WTC11 (cell line): Measurements from ENCODE around the gene TBX3. TPM values are rescaled to one million over a fixed set of nuclear protein-coding genes. Genes with fewer than 3 reads are reported as not detected.
A peak's percentile ranks its signal among the peaks of the same experiment; 100 is the strongest.

Source experiments
- AFF4 ChIP-seq: sonication (generic); formaldehyde crosslinking; IDR thresholded peaks from 2 replicates; pipeline ENCODE4 v1.8.1; 2023; ENCODE audit warnings: mild to moderate bottlenecking, missing genetic modification reagents, borderline replicate concordance
- ELF4 ChIP-seq: sonication (generic); formaldehyde crosslinking; IDR thresholded peaks from 2 replicates; pipeline ENCODE4 v1.8.1; 2022; ENCODE audit warnings: low read depth, mild to moderate bottlenecking, moderate library complexity, missing genetic modification reagents
- FOXJ3 ChIP-seq: sonication (generic); formaldehyde crosslinking; IDR thresholded peaks from 2 replicates; pipeline ENCODE4 v1.9.0; 2021; ENCODE audit warnings: missing genetic modification reagents, mild to moderate bottlenecking, borderline replicate concordance
- MXD4 ChIP-seq: fragments of 250-450 bp; sonication (Bioruptor Pico); IDR thresholded peaks from 2 replicates; pipeline ENCODE4 v1.8.0; 2021; ENCODE audit warnings: mild to moderate bottlenecking, moderate library complexity, borderline replicate concordance
- MYBL2 ChIP-seq: sonication (generic); formaldehyde crosslinking; IDR thresholded peaks from 2 replicates; pipeline ENCODE4 v1.8.1; 2023; ENCODE audit warnings: mild to moderate bottlenecking, moderate library complexity, missing genetic modification reagents
- NR3C1 ChIP-seq: sonication (generic); formaldehyde crosslinking; conservative IDR thresholded peaks from 2 replicates; pipeline ENCODE4 v1.8.1; 2023; ENCODE audit warnings: low read depth, mild to moderate bottlenecking, missing genetic modification reagents
- RORB ChIP-seq: fragments of 250-450 bp; sonication (Bioruptor Pico); IDR thresholded peaks from 2 replicates; pipeline ENCODE4 v1.9.0; 2021; ENCODE audit warnings: mild to moderate bottlenecking
- SOX15 ChIP-seq: fragments of 250-450 bp; sonication (Bioruptor Pico); IDR thresholded peaks from 2 replicates; pipeline ENCODE4 v1.9.0; 2021; ENCODE audit warnings: mild to moderate bottlenecking
- STAT6 ChIP-seq: sonication (generic); formaldehyde crosslinking; conservative IDR thresholded peaks from 2 replicates; pipeline ENCODE4 v1.8.1; 2023; ENCODE audit warnings: mild to moderate bottlenecking, low read depth, missing genetic modification reagents, moderate library complexity
- TEAD1 ChIP-seq: sonication (generic); formaldehyde crosslinking; IDR thresholded peaks from 2 replicates; pipeline ENCODE4 v1.8.0; 2022; ENCODE audit warnings: mild to moderate bottlenecking, missing genetic modification reagents
- TP53 ChIP-seq: sonication (generic); formaldehyde crosslinking; IDR thresholded peaks from 2 replicates; pipeline ENCODE4 v1.8.1; 2023; ENCODE audit warnings: mild to moderate bottlenecking, missing genetic modification reagents
- ZNF138 ChIP-seq: sonication (generic); formaldehyde crosslinking; conservative IDR thresholded peaks from 2 replicates; pipeline ENCODE4 v1.8.1; 2022; ENCODE audit warnings: mild to moderate bottlenecking, moderate library complexity, missing genetic modification reagents
- ZNF317 ChIP-seq: sonication (generic); formaldehyde crosslinking; IDR thresholded peaks from 2 replicates; pipeline ENCODE4 v1.8.1; 2023; ENCODE audit warnings: low read depth, mild to moderate bottlenecking, moderate library complexity, missing genetic modification reagents, borderline replicate concordance
- ZNF396 ChIP-seq: fragments of 250-450 bp; sonication (Bioruptor Pico); IDR thresholded peaks from 2 replicates; pipeline ENCODE4 v1.8.0; 2021; ENCODE audit warnings: mild to moderate bottlenecking, moderate library complexity, borderline replicate concordance
- ZNF423 ChIP-seq: fragments of 250-450 bp; sonication (Bioruptor Pico); IDR thresholded peaks from 2 replicates; pipeline ENCODE4 v2.1.2; 2022; ENCODE audit warnings: mild to moderate bottlenecking, moderate library complexity
- ZNF512 ChIP-seq: sonication (generic); formaldehyde crosslinking; IDR thresholded peaks from 2 replicates; pipeline ENCODE4 v1.8.1; 2022; ENCODE audit warnings: missing genetic modification reagents, borderline replicate concordance
- ZNF532 ChIP-seq: fragments of 250-450 bp; sonication (Bioruptor Pico); IDR thresholded peaks from 2 replicates; pipeline ENCODE4 v1.9.0; 2021; ENCODE audit warnings: mild to moderate bottlenecking, borderline replicate concordance
- ZNF671 ChIP-seq: fragments of 250-450 bp; sonication (Bioruptor Pico); IDR thresholded peaks from 2 replicates; pipeline ENCODE4 v1.8.0; 2021; ENCODE audit warnings: mild to moderate bottlenecking
- total RNA-seq: library from RNA; stranded (reverse); gene quantifications from 3 replicates; pipeline ENCODE4 v1.2.3, GENCODE V29; 2021
- TF ChIP-seq, protein P1 (sequence below): sonication (generic); formaldehyde crosslinking; IDR thresholded peaks from 2 replicates; pipeline ENCODE4 v1.8.1; 2023; ENCODE audit warnings: mild to moderate bottlenecking, missing genetic modification reagents, moderate library complexity
- TF ChIP-seq, protein P2 (sequence below): sonication (generic); formaldehyde crosslinking; conservative IDR thresholded peaks from 2 replicates; pipeline ENCODE4 v1.8.1; 2022; ENCODE audit warnings: mild to moderate bottlenecking, missing genetic modification reagents
- TF ChIP-seq, protein P3 (sequence below): sonication (generic); formaldehyde crosslinking; IDR thresholded peaks from 2 replicates; pipeline ENCODE4 v1.8.1; 2023; ENCODE audit warnings: mild to moderate bottlenecking, missing genetic modification reagents, moderate library complexity
- TF ChIP-seq, protein P4 (sequence below): fragments of 250-450 bp; sonication (Bioruptor Pico); conservative IDR thresholded peaks from 2 replicates; pipeline ENCODE4 v1.9.0; 2021; ENCODE audit warnings: mild to moderate bottlenecking

Gene TBX3
- total RNA-seq, 1 experiment from 2014 or later, result 2.2 TPM

DNA sequence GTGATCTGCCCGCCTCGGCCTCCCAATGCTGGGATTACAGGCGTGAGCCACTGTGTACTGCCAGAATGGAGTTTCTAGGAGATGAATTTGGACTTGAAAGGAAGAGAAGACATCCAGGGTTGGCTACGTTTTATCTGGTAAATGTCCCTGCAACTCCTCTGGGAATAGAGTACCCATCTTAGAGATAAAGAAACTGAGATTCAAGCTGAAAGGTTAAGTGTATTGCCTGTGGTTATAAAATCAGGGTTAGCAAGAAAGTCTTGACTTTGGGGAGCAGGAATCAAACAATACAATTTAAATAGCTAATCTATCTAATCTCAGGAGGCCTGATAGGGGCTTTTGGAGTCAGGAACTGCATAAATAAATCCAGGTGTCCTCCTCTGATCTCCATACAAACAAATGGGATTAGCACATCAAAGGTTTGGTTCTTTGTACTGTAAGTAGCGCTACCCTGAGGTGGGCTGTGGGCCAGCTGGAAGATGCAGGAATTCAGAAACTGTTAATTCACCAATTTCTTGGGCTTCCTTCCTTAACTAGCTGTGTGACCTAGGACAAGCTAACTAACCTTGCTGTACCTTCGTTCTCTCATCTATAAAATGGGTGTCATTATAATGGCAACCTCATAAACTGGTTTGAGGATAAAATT, 45.1 kb downstream of the TBX3 start (continued):
- TF ChIP-seq, protein P1, sequence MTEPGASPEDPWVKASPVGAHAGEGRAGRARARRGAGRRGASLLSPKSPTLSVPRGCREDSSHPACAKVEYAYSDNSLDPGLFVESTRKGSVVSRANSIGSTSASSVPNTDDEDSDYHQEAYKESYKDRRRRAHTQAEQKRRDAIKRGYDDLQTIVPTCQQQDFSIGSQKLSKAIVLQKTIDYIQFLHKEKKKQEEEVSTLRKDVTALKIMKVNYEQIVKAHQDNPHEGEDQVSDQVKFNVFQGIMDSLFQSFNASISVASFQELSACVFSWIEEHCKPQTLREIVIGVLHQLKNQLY (CRISPR knock-in tag), result no peak
- TF ChIP-seq MYBL2 (CRISPR knock-in tag) (no peak), ZNF423 (CRISPR knock-in tag) (no peak), NR3C1 (CRISPR knock-in tag) (no peak), TP53 (no peak), ZNF138 (CRISPR knock-in tag) (no peak), SOX15 (CRISPR knock-in tag) (no peak), ELF4 (no peak), ZNF512 (CRISPR knock-in tag) (0 out of 2 replicates have a peak, but pooled peaks have one; percentile 13), FOXJ3 (no peak), MXD4 (0 out of 2 replicates have a peak, but pooled peaks have one; percentile 26), AFF4 (no peak), ZNF396 (no peak), TEAD1 (CRISPR knock-in tag) (peak; percentile 40; the same call in 1 of the 2 replicates), RORB (CRISPR knock-in tag) (no peak), STAT6 (CRISPR knock-in tag) (no peak), ZNF671 (no peak), ZNF532 (no peak), ZNF317 (CRISPR knock-in tag) (no peak)
- TF ChIP-seq, protein P2, sequence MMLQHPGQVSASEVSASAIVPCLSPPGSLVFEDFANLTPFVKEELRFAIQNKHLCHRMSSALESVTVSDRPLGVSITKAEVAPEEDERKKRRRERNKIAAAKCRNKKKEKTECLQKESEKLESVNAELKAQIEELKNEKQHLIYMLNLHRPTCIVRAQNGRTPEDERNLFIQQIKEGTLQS (CRISPR knock-in tag), result no peak
- TF ChIP-seq, protein P3, sequence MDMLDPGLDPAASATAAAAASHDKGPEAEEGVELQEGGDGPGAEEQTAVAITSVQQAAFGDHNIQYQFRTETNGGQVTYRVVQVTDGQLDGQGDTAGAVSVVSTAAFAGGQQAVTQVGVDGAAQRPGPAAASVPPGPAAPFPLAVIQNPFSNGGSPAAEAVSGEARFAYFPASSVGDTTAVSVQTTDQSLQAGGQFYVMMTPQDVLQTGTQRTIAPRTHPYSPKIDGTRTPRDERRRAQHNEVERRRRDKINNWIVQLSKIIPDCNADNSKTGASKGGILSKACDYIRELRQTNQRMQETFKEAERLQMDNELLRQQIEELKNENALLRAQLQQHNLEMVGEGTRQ, result no peak
- TF ChIP-seq, protein P4, sequence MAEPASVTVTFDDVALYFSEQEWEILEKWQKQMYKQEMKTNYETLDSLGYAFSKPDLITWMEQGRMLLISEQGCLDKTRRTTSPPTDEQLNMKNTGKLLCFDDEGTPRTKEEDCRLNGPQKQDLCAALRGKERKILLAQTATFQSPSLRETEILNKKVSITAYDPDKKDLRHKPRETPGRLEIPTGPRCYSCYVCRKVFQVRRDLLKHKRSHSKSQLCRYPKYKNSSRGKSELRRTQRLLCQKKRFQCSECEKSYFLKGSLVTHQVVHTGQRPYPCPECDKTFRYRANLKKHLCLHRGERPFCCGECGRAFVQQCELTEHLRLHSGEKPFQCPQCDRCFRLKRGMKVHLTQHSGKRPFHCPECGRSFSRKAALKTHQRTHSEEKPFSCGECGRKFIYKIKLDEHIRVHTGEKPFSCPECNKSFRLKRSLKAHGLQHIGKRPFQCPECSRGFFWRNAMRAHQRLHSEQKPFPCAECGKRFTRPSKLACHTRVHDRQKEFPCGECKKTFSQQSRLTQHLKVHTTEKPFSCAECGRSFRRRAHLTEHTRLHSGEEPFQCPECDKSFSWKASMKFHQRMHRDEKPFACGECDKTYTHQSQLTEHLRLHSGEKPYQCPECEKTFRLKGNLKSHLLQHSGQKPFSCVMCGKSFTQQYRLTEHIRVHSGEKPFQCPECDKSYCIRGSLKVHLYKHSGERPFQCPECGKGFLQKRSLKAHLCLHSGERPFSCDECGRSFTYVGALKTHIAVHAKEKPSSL (CRISPR knock-in tag), result no peak
